Suprapubic skin (tissue), 4 donors: ENCODE measurements around the gene C14orf93. TPM values are rescaled to one million over a fixed set of nuclear protein-coding genes. Genes with fewer than 3 reads are reported as not detected.

Experiments used
- DNase-seq, 2 donors: peaks; one replicate each; pipeline ENCODE4 v3.0.0-alpha.2; 2019; ENCODE audit warnings: low spot score in 2 of 2
- H3K27ac ChIP-seq: fragments of 200-600 bp; sonication (generic); one replicate; pipeline ENCODE4 v1.5.1; 2019
- H3K27me3 ChIP-seq: fragments of 200-600 bp; sonication (generic); one replicate; pipeline ENCODE4 v1.5.1; 2019
- H3K36me3 ChIP-seq: fragments of 200-600 bp; sonication (generic); one replicate; pipeline ENCODE4 v1.5.1; 2019
- H3K4me1 ChIP-seq: fragments of 200-600 bp; sonication (generic); one replicate; pipeline ENCODE4 v1.5.1; 2019
- H3K4me3 ChIP-seq: fragments of 200-600 bp; sonication (generic); one replicate; pipeline ENCODE4 v1.5.1; 2019; ENCODE audit warnings: mild to moderate bottlenecking
- H3K9me3 ChIP-seq: fragments of 200-600 bp; sonication (generic); one replicate; pipeline ENCODE4 v1.5.1; 2019
- EP300 ChIP-seq: sonication (generic); formaldehyde crosslinking; IDR thresholded peaks from one replicate; pipeline ENCODE4 v1.6.1; 2017; ENCODE audit warnings: antibody characterized with exemption
- POLR2A ChIP-seq, 2 donors: fragments of 450-650 bp; IDR thresholded peaks; one replicate each; pipeline ENCODE4 v1.6.1; 2017; ENCODE audit warnings: antibody characterized with exemption in 2 of 2, mild to moderate bottlenecking in 2 of 2, moderate library complexity in 2 of 2
- POLR2AphosphoS5 ChIP-seq, 3 donors: sonication (generic); formaldehyde crosslinking; IDR thresholded peaks; one replicate each; pipeline ENCODE4 v1.6.1; 2017; ENCODE audit warnings: antibody characterized with exemption in 3 of 3
- WGBS: methylation state at CpG from one replicate; pipeline ENCODE4 v1.1.5; 2018; 5-methylcytosine and 5-hydroxymethylcytosine counted together
- total RNA-seq, 4 donors: library from RNA; depleted of rRNA; stranded (reverse); fragments of >200 nt; gene quantifications; one replicate each; pipeline ENCODE4 v1.1.0, GENCODE V29; 2016
- TF ChIP-seq, protein P1 (sequence below), 2 donors: fragments of 200-600 bp in 1 of 2; fragments of 450-650 bp in 1 of 2; sonication (generic) in 1 of 2; IDR thresholded peaks; one replicate each; pipeline ENCODE4 v1.5.1; 2016 to 2019; ENCODE audit warnings: antibody characterized with exemption in 2 of 2, mild to moderate bottlenecking in 1 of 2, moderate library complexity in 1 of 2

The C14orf93 gene
- total RNA-seq, 4 donors from 2014 or later, result 19.1 to 32.9 (median 24.3) TPM

DNA sequence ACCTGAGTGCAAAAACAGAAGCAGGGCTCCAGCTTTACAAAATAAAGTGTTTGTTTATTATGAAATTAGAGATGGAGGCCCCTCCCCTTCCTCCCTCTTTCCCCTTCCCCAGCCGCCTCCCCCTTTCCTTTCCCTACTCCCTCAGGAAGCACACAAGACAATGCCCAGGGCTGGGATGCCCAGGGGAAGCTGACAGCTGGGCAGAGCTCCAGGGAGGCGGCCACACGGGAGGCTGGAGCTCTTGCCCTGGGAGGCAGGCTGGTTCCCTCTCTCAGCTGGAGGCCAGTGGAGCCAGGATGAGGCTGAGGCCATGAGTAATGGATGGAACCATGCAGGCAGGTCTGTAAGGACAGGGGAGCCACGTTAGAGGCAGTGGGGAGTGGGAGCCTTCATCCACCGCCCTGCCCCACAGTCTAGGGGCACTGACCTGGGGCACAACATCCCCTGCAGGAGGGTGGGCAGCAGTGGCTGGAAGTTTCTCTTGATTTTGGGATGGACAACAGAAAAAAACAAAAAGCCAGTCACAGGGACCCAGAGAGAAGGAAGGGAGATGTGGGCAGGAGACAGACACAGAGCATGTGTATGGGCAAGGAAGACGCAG, 37.2 kb upstream of the C14orf93 start:
- H3K27ac ChIP-seq, result no peak overlapping the region
- no peaks in the 10 kb centered on the region for H3K27me3 ChIP-seq
- H3K36me3 ChIP-seq, result no peaks in the 10 kb centered on the region
- WGBS, result 64% methylated on average over 6 of the region's 6 CpGs
- no peaks in the 10 kb centered on the region for H3K9me3 ChIP-seq
- TF ChIP-seq, protein P1, sequence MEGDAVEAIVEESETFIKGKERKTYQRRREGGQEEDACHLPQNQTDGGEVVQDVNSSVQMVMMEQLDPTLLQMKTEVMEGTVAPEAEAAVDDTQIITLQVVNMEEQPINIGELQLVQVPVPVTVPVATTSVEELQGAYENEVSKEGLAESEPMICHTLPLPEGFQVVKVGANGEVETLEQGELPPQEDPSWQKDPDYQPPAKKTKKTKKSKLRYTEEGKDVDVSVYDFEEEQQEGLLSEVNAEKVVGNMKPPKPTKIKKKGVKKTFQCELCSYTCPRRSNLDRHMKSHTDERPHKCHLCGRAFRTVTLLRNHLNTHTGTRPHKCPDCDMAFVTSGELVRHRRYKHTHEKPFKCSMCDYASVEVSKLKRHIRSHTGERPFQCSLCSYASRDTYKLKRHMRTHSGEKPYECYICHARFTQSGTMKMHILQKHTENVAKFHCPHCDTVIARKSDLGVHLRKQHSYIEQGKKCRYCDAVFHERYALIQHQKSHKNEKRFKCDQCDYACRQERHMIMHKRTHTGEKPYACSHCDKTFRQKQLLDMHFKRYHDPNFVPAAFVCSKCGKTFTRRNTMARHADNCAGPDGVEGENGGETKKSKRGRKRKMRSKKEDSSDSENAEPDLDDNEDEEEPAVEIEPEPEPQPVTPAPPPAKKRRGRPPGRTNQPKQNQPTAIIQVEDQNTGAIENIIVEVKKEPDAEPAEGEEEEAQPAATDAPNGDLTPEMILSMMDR (IDR thresholded peaks at IDR 0.05), result no peak
- TF ChIP-seq POLR2A (IDR thresholded peaks at IDR 0.05) (no peak), POLR2AphosphoS5 (IDR thresholded peaks at IDR 0.05) (no peak), EP300 (no peak)
- no peaks in the 10 kb centered on the region for H3K4me1 ChIP-seq
- H3K4me3 ChIP-seq, result no peak overlapping the region
- no peak for DNase-seq

DNA sequence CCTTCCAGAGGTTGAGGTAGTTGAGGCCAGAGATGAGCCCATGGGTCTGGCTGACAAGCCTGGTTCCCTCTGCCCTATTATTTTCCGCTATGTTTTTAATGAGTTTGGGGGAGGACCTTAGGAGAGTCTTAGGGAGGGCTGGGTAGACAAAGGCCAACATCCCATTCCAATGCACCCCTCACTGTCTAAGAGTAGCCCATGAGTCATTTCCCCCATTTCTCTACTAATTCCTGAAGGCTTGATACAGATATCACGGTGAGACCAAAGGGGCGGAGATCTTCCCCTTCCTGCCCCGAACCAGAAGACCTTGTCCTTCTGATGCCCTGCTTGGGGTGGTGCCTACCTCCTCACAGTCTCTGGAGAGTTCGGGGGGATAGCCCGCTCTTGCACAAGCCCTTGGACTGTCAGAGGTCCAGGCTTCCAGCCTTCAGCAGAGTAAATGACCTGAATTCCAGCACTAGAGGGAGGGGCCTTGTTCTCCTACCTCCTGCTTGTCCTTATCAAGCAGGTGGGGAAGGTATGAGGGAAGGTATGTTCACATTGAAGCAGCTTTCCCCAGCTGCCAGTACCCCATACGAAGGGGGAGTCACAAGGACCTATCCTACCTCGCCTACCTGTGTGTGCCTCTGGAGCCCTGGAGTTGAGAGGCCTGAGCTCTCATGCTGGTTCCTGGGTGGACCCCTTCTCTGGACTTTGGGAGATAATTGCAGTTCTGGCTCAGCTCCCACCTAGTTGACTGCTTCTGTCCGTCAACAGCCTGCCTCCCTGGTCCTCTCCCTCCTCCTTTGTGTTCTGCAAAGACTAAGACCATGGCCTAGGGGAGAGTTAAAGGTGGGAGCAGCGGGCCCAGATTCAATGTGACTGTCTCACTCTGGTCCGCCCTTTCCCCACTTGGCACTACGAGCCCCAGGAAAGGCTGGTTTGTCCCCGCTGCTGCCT, 35.7 kb upstream of the C14orf93 start:
- H3K36me3 ChIP-seq, result no peaks in the 10 kb centered on the region
- 85% methylated on average over 13 of the region's 13 CpGs for WGBS
- H3K4me1 ChIP-seq, result no peaks in the 10 kb centered on the region
- H3K4me3 ChIP-seq, result no peak overlapping the region
- no peak for DNase-seq
- TF ChIP-seq, protein P1 (IDR thresholded peaks at IDR 0.05), result no peak
- no peak for TF ChIP-seq POLR2A (IDR thresholded peaks at IDR 0.05)
- no peak for TF ChIP-seq EP300
- no peak for TF ChIP-seq POLR2AphosphoS5 (IDR thresholded peaks at IDR 0.05)
- H3K27ac ChIP-seq, result no peak overlapping the region
- H3K27me3 ChIP-seq, result no peaks in the 10 kb centered on the region
- H3K9me3 ChIP-seq, result no peaks in the 10 kb centered on the region

DNA sequence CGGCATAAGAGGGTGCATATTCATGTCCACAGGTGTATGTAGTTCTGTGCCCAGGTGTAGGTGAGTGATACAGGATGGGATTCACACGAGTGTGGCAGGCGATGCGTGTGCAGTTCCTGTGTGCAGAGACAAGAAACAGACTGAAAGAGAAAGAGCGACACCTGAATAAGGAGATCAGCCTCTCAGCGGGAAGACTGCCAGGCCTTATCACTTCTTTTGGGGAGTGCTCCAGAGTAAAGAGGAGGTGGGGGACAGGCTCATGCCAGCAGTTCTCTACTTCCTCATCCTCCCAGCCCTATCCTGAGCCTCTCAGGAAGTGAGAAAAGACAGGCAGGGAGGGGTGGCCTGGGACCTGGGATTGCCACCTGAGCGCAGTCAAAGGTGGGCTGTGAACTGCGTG, 34.9 kb upstream of the C14orf93 start:
- TF ChIP-seq EP300 (no peak), POLR2AphosphoS5 (IDR thresholded peaks at IDR 0.05) (no peak), POLR2A (IDR thresholded peaks at IDR 0.05) (no peak)
- TF ChIP-seq, protein P1 (IDR thresholded peaks at IDR 0.05), result no peak
- Histone ChIP-seq H3K27me3 (no peaks in the 10 kb centered on the region), H3K9me3 (no peaks in the 10 kb centered on the region), H3K36me3 (no peaks in the 10 kb centered on the region), H3K27ac (no peak overlapping the region), H3K4me3 (no peak overlapping the region), H3K4me1 (no peaks in the 10 kb centered on the region)
- 85% methylated on average over 8 of the region's 8 CpGs for WGBS
- no peak for DNase-seq

DNA sequence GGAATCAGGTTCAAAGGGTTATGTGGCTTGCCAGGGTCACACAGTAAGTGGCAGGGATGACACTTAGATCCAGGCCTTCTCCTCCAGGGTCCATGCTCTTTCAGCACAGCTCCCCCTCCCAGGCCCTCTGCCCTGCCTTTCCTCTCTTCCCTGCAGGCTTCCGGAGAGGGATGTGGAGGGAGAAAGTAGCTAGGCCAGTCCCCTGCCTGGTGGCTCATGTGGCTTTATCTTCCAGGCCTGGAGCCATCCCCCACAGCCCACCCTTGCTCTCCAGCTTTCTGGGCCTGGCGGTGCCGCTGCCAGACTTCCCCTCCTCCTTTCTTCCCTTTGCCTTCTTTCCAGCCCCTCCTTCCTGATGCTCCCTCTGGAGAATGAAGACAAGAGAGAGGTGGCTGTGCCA, 33.8 kb upstream of the C14orf93 start:
- Histone ChIP-seq H3K36me3 (no peaks in the 10 kb centered on the region), H3K4me1 (no peaks in the 10 kb centered on the region), H3K27me3 (no peaks in the 10 kb centered on the region), H3K9me3 (no peaks in the 10 kb centered on the region), H3K4me3 (no peak overlapping the region), H3K27ac (no peak overlapping the region)
- TF ChIP-seq POLR2A (IDR thresholded peaks at IDR 0.05) (no peak), POLR2AphosphoS5 (IDR thresholded peaks at IDR 0.05) (no peak), EP300 (no peak)
- TF ChIP-seq, protein P1 (IDR thresholded peaks at IDR 0.05), result no peak
- WGBS, result 82% methylated on average over 3 of the region's 3 CpGs
- no peak for DNase-seq

DNA sequence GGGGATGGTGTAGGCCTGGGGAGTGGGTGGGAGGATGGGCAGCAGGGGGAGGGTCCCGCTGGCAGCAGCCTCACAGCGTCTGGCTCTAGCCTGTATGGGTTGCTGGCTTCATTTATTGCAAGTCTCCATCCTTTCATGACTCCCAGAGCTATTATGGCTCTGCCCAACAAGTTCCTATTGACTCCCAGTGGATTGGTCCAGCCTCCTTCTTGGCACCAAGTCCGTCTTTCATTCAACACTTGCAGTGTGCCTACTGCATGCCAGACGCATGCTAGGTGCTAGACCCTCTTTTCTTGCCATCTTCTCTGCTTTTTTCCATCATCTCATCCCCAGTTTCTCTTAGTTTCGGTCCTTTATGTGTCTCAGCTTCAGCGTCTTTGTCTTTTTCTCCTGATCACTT, 33.2 kb upstream of the C14orf93 start:
- no peak for TF ChIP-seq POLR2A (IDR thresholded peaks at IDR 0.05)
- TF ChIP-seq POLR2AphosphoS5 (IDR thresholded peaks at IDR 0.05), result no peak
- TF ChIP-seq, protein P1 (IDR thresholded peaks at IDR 0.05), result no peak
- TF ChIP-seq EP300, result no peak
- Histone ChIP-seq H3K36me3 (no peaks in the 10 kb centered on the region), H3K9me3 (no peaks in the 10 kb centered on the region), H3K27me3 (no peaks in the 10 kb centered on the region), H3K27ac (no peak overlapping the region), H3K4me3 (no peak overlapping the region), H3K4me1 (no peaks in the 10 kb centered on the region)
- 92% methylated on average over 6 of the region's 6 CpGs for WGBS
- DNase-seq, result no peak
